ENCODE results near the gene DISP1. TPM values are rescaled to one million over a fixed set of nuclear protein-coding genes. Genes with fewer than 3 reads are reported as not detected.

Gene DISP1
- total and polyA plus RNA-seq, 2 experiments from 2014 or later = 2.6 to 3.1 TPM

GRCh38 chr1:222790520-222790919 is 24.3 kb upstream of the DISP1 start:
- Histone ChIP-seq H3K9me2 (ENCODE audit: insufficient read depth) (no peaks in the 10 kb centered on the region), H3K4me3 (no peak overlapping the region), H3K4me1 (ENCODE audit: insufficient read depth) (no peaks in the 10 kb centered on the region), H3K9me3 (ENCODE audit: low read depth) (no peaks in the 10 kb centered on the region), H3K36me3 (ENCODE audit: low read depth) (no peaks in the 10 kb centered on the region), H3K27me3 (replicated peaks; ENCODE audit: insufficient read depth) (peaks cover 8% of the 10 kb centered on the region; the same call in 1 of the 2 replicates), H3F3A (ENCODE audit: insufficient read depth) (no peaks in the 10 kb centered on the region), H3K4me2 (ENCODE audit: unreplicated experiment) (no peak overlapping the region), H3K9ac (no peak overlapping the region), H2AFZ (no peak overlapping the region), H4K20me1 (ENCODE audit: insufficient read depth) (no peaks in the 10 kb centered on the region), H3K27ac (no peak overlapping the region), H3K79me2 (ENCODE audit: insufficient read depth) (no peaks in the 10 kb centered on the region)
- in situ Hi-C loops (cut with MboI) = loop anchor here (5.0 kb wide), 1 partner anchor 302 kb away; no protein-coding TSS in a partner anchor
- no peak for DNase-seq
- 74 to 75% methylated on average over 4 of the region's 4 CpGs for WGBS, 2 experiments (ENCODE audit: low coverage in 1 of 2, low lambda C conversion rate in 2 of 2, missing lambda C conversion rate in 2 of 2)
- no peak for TF ChIP-seq EZH2phosphoT487 (IDR thresholded peaks at IDR 0.05; ENCODE audit: insufficient read depth, low read depth)
- TF ChIP-seq EZH2 (IDR thresholded peaks at IDR 0.05; ENCODE audit: insufficient read depth, poor library complexity, severe bottlenecking) = no peak

- in situ Hi-C loops (cut with MboI) = loop anchor here (5.0 kb wide), 1 partner anchor 301 kb away; no protein-coding TSS in a partner anchor
- 33 to 40% methylated on average over 4 of the region's 4 CpGs for WGBS, 2 experiments (ENCODE audit: low coverage in 1 of 2, low lambda C conversion rate in 2 of 2, missing lambda C conversion rate in 2 of 2)
- Histone ChIP-seq H3F3A (ENCODE audit: insufficient read depth) (no peaks in the 10 kb centered on the region), H3K9me2 (ENCODE audit: insufficient read depth) (no peaks in the 10 kb centered on the region), H3K27me3 (replicated peaks; ENCODE audit: insufficient read depth) (0 out of 2 replicates have a peak, but pooled peaks cover 5% of the 10 kb centered on the region), H3K27ac (no peak overlapping the region), H3K9ac (no peak overlapping the region), H3K4me3 (no peak overlapping the region), H3K79me2 (ENCODE audit: insufficient read depth) (no peaks in the 10 kb centered on the region), H3K4me1 (ENCODE audit: insufficient read depth) (no peaks in the 10 kb centered on the region), H3K9me3 (ENCODE audit: low read depth) (no peaks in the 10 kb centered on the region), H4K20me1 (ENCODE audit: insufficient read depth) (no peaks in the 10 kb centered on the region), H3K36me3 (ENCODE audit: low read depth) (no peaks in the 10 kb centered on the region), H3K4me2 (ENCODE audit: unreplicated experiment) (no peak overlapping the region), H2AFZ (no peak overlapping the region)
- no peak for DNase-seq
- TF ChIP-seq EZH2phosphoT487 (IDR thresholded peaks at IDR 0.05; ENCODE audit: insufficient read depth, low read depth) (no peak), EZH2 (IDR thresholded peaks at IDR 0.05; ENCODE audit: insufficient read depth, poor library complexity, severe bottlenecking) (no peak)
Observed at GRCh38 chr1:222791006-222791710, 23.7 kb upstream of the DISP1 start.

GRCh38 chr1:222792744-222793143 is 22.1 kb upstream of the DISP1 start:
- H3K9ac ChIP-seq = no peak overlapping the region
- H4K20me1 ChIP-seq (ENCODE audit: insufficient read depth) = no peaks in the 10 kb centered on the region
- no peaks in the 10 kb centered on the region for H3K79me2 ChIP-seq (ENCODE audit: insufficient read depth)
- no peaks in the 10 kb centered on the region for H3K9me2 ChIP-seq (ENCODE audit: insufficient read depth)
- H3K36me3 ChIP-seq (ENCODE audit: low read depth) = no peaks in the 10 kb centered on the region
- H3K4me3 ChIP-seq = no peak overlapping the region
- no peak for TF ChIP-seq EZH2 (IDR thresholded peaks at IDR 0.05; ENCODE audit: insufficient read depth, poor library complexity, severe bottlenecking)
- TF ChIP-seq EZH2phosphoT487 (IDR thresholded peaks at IDR 0.05; ENCODE audit: insufficient read depth, low read depth) = no peak
- 2% methylated on average over 2 of the region's 2 CpGs for WGBS, 2 experiments (ENCODE audit: low coverage in 1 of 2, low lambda C conversion rate in 2 of 2, missing lambda C conversion rate in 2 of 2)
- H3K4me2 ChIP-seq (ENCODE audit: unreplicated experiment) = no peak overlapping the region
- no peaks in the 10 kb centered on the region for H3F3A ChIP-seq (ENCODE audit: insufficient read depth)
- peak; percentile 49 for DNase-seq
- H3K4me1 ChIP-seq (ENCODE audit: insufficient read depth) = no peaks in the 10 kb centered on the region
- in situ Hi-C loops (cut with MboI) = loop anchor here (5.0 kb wide), 1 partner anchor 300 kb away; no protein-coding TSS in a partner anchor
- H2AFZ ChIP-seq = no peak overlapping the region
- H3K27ac ChIP-seq = no peak overlapping the region
- H3K9me3 ChIP-seq (ENCODE audit: low read depth) = no peaks in the 10 kb centered on the region
- 0 out of 2 replicates have a peak, but pooled peaks cover 5% of the 10 kb centered on the region for H3K27me3 ChIP-seq (replicated peaks; ENCODE audit: insufficient read depth)

GRCh38 chr1:222794656-222795474 is 20.0 kb upstream of the DISP1 start:
- Histone ChIP-seq H3K9me2 (ENCODE audit: insufficient read depth) (no peaks in the 10 kb centered on the region), H3K36me3 (ENCODE audit: low read depth) (no peaks in the 10 kb centered on the region), H3K4me1 (ENCODE audit: insufficient read depth) (no peaks in the 10 kb centered on the region), H3K4me3 (no peak overlapping the region), H3K27ac (no peak overlapping the region), H3K79me2 (ENCODE audit: insufficient read depth) (no peaks in the 10 kb centered on the region), H4K20me1 (ENCODE audit: insufficient read depth) (no peaks in the 10 kb centered on the region), H3K9ac (no peak overlapping the region), H3F3A (ENCODE audit: insufficient read depth) (no peaks in the 10 kb centered on the region), H3K4me2 (ENCODE audit: unreplicated experiment) (no peak overlapping the region), H3K9me3 (ENCODE audit: low read depth) (no peaks in the 10 kb centered on the region), H3K27me3 (replicated peaks; ENCODE audit: insufficient read depth) (0 out of 2 replicates have a peak, but pooled peaks cover 5% of the 10 kb centered on the region), H2AFZ (no peak overlapping the region)
- peak; percentile 30 for DNase-seq
- in situ Hi-C loops (cut with MboI) = loop anchor here (5.0 kb wide), 1 partner anchor 297 kb away; no protein-coding TSS in a partner anchor
- WGBS, 2 experiments (ENCODE audit: low coverage in 1 of 2, low lambda C conversion rate in 2 of 2, missing lambda C conversion rate in 2 of 2) = 55 to 74% methylated on average over 5 to 6 of the region's 6 CpGs
- TF ChIP-seq EZH2phosphoT487 (IDR thresholded peaks at IDR 0.05; ENCODE audit: insufficient read depth, low read depth) = no peak
- no peak for TF ChIP-seq EZH2 (IDR thresholded peaks at IDR 0.05; ENCODE audit: insufficient read depth, poor library complexity, severe bottlenecking)

Measured in GM23248 (cell line).